ENCODE results near the gene EXOSC3.
A peak's percentile ranks its signal among the peaks of the same experiment; 100 is the strongest.
"Not testable (repeated sequence)": the region's sequence is repeated elsewhere in the genome, so short reads cannot be mapped to it uniquely, and the experiment has no call there.

Gene EXOSC3

DNA sequence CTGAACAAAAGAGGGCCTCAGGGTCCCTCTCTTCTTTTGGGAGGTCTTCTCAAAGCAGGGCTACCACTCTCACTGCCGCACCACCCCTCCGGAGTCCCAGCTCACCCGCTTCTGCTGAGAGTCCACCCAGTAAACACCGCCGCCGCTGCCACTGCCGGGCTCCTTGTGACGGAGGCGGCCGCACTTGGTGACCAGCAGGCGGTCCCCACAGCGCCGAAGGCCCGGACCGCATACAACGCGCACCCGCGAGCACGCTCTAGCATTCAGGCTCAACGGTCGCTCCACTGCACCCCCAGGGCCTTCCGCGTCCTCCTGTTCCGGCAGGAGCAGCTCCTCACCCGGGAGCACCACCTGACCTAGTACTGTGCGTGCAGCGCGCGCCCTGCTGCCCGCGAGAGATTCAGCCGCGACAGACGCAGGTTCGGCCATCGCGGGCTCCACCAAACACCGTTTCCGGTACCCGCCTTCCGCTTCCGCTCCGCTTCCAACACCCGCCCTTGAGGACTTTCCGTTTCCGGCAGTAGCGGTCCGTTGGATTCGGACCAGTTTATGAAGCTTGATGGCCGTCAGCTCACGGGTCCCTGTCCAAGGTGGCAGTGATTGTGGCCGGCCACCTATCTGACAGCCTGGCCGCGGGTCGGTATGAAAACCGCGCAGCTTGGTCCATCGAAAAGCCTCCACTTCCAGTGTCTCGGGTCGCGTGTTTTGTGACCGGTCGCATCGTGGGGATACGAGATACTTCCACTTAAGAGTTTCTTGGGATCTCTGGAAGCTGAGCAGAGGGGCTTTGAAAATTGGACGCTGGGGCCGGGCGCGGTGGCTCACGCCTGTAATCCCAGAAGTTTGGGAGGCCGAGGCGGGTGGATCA is at the start of gene EXOSC3:
TSS of gene EXOSC3 (minus strand) at position 449 of the 868 bp plus-strand sequence. CDS start at position 429, 20 bp downstream.
- peak; percentile 78 for DNase-seq (ENCODE audit: low read depth)

DNA sequence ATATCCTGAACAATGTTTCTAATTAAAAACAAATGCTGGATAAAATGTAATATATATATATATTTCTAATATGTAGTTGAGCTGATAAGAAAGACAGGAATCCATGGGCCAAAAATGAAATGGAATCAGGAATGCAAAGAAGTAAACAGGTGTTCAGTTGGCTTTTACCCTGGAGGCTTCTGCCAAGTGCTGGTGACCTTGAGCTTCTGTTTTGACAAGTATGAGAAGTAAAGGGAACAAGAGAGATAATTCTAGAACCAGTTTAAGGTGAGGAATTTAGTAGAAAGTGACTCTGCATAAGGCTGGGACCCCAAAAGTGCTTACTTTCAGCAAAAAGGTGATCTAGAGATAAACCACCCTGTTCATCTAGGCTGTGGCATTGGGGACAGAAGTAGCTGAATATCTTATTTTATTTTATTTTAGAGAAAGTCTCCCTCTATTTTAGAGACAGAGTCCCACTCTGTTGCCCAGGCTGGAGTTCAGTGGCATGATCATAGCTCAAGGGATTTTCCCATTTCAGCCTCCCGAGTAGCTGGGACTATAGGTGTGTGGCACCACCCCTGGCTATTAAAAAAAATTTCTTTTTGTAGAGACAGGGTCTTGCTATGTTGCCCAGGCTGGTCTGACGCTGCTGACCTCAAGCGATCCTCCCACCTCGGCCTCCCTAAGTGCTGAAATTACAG is 42.8 kb upstream of the EXOSC3 start:
- no peak for DNase-seq (ENCODE audit: low read depth)

DNA sequence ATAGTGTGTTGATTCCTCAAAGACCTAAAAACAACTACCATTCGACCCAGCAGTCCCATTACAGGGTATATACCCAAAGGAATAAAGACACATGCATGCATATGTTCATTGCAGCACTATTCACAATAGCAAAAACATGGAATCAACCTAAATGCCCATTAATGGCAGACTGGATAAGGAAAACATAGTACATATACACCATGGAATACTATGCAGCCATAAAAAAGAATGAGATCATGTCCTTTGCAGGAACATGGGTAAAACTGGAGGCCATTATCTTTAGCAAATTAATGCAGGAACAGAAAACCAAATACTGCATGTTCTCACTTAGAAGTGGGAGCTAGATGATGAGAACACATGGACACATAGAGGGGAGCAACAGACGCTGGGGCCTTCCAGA is 40.3 kb upstream of the EXOSC3 start:
- DNase-seq (ENCODE audit: low read depth), result not testable (repeated sequence)

DNA sequence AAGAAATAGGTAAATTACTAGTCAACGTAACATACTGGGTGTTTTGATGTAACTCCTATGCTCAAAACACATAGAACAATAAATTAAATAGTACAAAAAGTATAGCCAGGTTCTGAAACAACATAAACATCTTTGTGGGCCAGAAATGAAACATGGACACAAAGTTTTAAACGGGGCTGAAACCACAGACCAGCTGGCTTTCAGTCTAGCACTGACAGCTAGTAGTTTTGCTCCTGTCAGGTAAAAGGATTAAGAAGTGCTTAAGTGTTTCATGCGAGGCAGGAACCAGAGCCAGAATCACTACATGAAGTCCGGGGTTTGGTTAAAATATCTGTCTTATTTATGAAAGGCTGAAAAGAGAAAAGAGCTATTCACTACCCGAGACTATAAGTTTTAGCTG is 35.3 kb upstream of the EXOSC3 start:
- DNase-seq (ENCODE audit: low read depth), result no peak

DNA sequence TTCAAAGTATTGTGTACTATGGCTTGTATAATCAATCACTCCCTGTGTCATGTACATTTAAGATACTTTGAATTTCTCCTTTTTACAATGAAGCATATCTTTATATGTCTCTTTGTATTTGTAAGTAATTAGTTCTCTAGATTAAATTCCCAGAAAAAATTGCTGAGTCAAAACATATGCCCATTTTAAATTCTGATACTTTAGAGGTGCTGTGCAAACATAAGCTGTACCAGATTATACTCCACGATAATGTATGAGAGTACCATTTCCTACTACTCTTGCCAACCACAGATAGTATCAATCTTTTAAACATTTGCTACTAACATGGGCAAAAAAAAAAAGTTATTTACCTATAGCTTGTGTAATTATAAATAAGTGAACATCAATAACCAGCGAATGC is 34.0 kb upstream of the EXOSC3 start:
- no peak for DNase-seq (ENCODE audit: low read depth)

DNA sequence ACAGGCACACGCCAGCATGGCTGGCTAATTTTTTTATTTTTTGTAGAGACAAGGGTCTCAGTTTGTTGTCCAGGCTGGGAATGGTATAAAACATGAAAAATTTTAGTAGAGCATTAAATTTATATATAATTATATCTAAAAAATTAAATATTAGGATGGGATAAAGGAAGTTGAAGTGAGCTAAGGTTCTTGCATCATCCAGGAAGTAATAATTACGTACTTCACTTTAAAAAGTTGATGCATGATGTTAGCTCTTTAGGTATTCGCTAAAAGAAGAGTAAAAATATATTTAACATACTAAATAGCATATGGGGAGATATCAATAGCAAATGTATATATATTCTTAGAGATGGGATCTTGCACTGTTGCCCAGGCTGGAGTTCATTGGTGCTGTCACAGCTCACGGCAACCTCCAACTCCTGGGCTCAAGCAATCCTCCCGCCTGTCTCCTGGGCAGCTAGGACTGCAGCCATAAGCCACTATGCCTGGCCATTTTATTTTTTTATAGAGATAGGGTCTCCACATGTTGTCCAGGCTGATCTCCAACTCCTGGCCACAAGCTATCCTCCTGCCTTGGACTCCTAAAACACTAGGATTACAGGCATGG is 28.0 kb upstream of the EXOSC3 start:
- no peak for DNase-seq (ENCODE audit: low read depth)

DNA sequence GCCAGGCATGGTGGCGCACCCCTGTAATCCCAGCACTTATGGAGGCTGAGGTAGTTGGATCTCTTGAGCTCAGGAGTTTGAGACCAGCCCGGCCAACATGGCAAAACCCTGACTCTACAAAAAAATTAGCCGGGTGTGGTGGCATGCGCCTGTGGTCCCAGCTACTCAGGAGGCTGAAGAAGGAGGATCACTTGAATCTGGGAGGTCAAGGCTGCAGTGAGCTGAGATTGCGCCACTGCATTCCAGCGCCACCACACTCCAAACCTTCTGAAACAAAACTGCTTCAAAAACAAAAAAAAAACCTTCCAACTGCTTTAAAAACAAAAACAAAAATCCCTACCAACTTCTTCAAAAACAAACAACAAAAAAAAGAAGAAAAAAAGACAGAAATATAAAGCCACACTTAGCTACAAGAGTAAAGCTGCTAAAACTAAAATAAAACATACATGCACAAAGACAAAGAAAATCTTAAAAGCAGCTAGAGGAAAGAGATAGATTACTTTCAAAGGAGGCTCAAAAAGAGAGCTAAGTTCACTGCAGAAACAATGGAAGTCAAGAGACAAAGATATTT is 27.1 kb upstream of the EXOSC3 start:
- DNase-seq (ENCODE audit: low read depth), result no peak

DNA sequence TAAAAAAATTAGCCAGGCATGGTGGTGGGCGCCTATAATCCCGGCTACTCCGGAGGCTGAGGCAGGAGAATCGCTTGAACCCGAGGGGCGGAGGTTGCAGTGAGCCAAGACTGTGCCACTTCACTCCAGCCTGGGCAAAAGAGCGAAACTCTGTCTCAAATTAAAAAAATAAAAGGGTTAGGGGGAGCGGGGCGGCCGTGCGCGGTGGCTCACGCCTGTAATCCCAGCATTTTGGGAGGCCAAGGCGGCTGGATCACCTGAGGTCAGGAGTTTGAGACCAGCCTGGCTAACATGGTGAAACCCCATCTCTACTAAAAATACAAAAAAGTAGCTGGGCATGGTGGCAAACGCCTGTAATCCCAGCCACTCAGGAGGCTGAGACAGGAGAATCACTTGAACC is 24.8 kb upstream of the EXOSC3 start:
- not testable (repeated sequence) for DNase-seq (ENCODE audit: low read depth)

DNA sequence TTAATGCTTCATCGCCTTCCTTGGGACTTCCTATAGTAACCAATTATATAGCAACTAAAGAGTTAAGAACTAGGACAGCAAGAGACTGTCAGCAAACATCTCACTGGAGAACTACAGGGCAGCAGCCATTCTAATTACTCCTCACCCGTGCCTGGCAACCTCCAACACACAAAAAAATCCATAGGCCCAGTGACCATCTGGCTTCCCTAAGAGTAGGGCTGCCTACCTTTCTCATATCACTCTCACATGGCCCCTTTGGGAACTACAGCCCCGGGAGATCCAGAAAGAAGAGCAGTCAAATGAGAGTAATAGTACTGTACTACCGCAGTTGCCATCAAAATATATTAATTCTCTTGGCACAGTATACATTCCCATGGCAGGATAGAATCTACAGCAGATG is 21.4 kb upstream of the EXOSC3 start:
- no peak for DNase-seq (ENCODE audit: low read depth)

DNA sequence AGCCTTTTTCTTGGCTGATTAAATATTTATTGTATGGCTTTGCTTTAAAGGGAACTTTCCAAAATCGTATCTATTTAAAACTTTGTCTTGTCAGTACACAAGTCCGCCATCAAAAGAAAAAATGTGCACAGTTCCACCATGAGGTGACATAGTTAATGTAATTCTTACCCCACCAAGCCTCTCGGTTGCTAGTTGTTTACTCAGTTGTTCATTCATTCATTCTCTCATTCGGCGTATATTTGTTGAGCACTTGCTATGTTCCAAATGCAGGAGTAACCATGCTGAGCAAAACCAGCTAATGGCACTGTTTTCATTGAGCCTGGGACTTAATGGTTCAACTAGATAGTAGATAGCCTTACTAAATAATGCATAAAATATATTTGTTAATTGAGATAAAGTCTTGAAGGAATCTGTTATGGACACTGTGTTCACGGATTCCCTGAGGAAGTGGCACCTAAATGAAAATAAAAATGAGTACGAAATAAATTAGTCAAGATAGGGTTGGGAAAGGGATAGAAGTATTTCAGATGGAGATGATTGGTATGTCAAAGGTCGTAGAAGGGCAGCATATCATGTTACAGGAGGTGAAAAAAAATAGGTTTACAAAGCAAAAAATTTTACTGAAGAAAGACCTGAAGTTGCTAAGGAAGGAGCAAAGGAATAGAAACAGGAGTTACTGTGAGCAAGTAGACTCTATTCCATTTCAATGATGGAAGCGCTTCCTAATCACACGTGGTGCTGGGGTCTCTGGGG is 17.3 kb upstream of the EXOSC3 start:
- no peak for DNase-seq (ENCODE audit: low read depth)

DNA sequence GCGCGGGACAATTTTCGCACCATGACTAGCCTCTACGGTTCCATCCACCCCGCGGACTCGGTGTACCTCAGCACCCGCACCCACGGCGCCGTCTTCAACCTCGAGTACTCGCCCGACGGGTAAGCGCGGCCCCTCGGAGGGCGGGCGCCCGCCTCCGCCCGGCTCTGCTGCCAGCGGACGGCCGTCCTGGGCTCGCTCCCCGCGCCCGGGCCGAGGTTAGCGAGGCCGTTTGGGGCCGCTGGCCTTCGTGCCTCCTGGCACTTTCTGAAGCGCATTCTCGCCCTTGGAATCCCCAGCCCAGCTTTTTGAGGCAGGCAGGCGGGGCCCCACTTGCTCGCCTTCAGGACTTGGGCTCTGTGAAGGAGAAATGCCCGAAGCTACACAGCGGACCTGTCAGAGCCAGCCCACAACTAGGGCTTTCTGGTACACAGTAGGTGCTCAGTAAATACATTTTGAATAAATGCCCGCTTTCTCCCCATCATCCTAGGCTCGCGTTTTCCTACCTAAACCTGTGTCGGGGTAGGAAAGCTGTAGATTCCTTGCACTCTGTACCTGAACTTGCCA is 16.5 kb upstream of the EXOSC3 start:
- peak; percentile 18 for DNase-seq (ENCODE audit: low read depth)

DNA sequence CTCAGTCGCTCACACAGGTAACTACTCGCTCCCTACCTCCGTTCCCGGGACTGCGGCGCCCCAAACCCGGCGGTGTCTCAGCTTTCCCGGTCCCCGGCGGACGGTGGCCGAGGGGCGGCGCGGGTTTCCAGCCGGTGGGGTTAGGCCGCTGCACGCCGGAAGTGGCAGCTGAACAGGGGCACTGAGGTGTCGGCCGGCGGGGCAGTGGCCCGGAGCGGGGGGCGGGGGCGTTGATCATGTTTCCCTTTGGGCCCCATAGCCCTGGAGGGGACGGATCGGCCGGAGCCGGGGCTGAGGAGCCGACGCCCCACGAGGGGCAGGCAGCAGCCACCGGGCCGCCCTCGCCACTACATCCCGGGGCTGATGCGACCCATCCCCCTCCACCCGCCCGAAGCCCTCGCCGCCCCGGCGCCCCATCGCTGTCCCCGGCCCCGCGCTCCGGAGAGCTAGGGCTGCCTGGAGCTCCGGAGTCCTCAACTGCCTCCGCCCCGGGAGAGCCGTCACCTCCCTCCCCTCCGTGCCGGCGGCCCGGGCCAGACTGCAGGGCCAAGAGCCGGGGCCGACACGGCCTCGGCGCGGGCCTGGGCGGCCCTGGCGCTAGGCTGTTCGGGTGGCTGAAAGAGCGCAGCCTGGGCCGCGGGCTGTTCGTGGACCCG is 15.9 kb upstream of the EXOSC3 start, which contains the start of gene DCAF10:
TSS of gene DCAF10 (plus strand) at position 167 of the 656 bp plus-strand sequence. CDS start at position 237, 70 bp downstream.
- DNase-seq (ENCODE audit: low read depth), result peak; percentile 84

DNA sequence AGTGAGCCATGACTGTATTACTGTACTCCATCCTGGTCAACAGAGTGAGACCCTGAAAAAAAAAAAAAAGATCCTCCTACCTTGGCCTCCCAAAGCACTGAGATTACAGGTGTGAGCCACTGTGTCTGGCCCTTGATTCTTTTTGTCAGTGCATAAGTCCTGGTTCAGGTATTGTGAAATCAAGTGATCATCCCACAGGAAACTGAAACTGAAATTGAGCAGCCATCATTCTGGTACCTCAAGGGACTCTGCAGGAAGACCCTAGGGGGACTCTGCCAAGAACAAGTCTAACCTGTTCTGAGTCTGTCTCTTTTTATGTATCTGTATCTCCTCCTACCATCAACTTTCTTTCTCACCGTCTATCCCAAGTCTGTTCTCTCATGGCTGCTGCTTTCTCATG is 13.8 kb upstream of the EXOSC3 start:
- DNase-seq (ENCODE audit: low read depth), result no peak

DNA sequence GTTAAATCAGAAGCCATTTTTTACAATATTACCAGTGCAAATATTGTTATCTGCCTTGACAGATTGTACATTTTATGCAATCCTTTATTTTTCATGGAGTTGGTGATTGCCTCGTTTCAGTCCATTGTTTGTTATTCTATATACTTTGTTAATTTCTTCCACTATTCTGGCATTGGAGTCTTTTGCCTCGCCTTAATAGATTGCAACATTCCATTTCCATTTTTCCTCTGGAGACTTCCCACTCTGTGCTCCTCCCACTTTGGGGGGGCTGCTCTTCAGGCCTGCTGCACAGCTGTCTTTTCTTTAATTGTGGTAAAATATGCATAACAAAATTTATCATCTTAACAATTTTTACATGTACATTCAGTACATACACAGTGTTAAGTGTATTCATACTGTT is 11.4 kb upstream of the EXOSC3 start:
- DNase-seq (ENCODE audit: low read depth), result no peak

DNA sequence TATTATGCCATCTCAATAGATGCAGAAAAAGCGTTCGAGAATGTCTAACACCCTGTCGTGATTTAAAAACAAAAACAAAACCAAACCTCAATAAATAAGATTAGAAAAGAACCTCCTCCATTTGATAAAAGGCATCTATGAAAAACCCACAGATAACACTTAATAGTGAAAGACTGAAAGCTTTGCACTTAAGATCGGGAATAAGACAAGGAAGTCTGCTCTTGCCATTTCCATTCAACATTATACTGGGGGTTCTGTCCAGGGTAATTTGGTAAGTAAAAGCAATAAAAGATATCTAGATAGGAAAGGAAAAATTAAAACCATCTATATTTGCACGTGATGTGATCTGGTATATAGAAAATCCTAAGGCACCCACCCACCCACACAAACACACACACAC is 7.3 kb upstream of the EXOSC3 start:
- DNase-seq (ENCODE audit: low read depth), result no peak

DNA sequence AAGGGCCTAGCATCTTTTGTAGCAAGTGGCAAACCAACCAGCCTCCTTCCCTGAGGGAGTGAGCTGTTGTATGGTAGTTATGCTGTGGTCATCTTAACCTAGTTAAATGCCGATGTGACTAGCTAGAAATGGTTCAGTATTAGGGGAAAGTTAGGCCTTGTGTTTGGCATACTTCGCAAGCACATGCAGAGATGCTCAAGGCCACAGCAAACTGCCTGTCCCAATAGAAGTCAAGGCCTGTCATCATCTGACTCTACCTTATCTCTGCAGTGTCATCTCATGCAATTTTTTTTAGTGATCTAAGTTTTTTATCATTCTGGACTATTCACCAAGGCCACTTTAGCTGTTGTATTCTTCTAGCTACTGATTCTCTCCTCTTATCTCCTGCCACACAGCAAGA is 5.2 kb upstream of the EXOSC3 start:
- DNase-seq (ENCODE audit: low read depth), result no peak

DNA sequence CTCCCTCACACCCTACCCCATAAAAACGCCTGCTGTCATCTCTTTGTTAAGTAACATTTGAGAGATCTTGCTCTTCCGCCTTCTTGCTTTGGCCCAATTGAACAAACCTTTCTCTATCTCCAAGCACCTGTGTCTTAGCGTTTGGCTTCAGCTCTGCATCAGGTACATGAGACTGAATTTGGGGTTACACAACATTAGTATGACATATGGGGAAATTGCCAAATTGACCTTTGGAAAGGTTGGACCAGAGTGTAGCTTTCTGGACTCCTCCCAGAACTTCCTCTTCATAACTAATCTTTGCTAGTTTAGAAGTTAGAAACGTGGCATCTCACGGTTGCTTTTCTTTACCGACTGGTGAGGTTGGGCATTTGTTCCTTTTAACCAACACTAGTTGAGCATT is 3.5 kb upstream of the EXOSC3 start:
- DNase-seq (ENCODE audit: low read depth), result no peak

DNA sequence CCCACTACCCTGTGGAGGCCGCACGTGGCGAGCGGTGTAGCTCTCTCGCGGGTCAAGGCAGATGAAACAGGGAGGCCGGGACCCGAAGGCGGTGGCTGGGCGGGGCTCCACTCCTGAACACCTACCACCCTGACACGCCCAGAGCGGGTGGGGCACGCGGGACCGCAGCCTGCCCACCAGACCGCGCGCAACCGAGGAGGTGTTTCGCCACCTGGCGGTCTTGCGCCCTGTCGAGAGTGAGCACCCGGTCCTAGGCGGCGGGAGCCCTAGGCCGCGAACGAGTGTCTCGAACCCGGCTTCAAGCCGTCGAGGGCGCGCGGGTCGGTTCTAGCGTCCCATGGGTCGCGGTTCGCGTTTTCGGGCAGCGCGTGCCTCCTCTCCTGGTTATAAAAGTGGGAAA is 2.2 kb upstream of the EXOSC3 start:
- DNase-seq (ENCODE audit: low read depth), result no peak

DNA sequence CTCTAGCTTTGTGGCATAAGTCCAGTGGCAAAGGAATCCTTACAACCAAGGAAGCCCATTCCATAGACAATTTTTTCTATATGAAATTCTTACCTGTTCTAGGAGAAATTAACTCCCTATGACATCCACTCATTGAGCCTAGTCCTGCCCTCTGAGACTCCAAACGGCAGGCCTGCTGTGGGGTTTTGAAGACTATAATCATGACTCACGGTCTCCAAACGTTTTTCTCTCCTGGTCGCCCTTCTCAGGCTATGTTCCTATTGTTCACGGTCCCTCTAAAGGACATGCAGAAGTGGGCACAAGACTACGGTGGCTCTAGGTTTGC is 611 bp downstream of the EXOSC3 start:
- DNase-seq (ENCODE audit: low read depth), result no peak

DNA sequence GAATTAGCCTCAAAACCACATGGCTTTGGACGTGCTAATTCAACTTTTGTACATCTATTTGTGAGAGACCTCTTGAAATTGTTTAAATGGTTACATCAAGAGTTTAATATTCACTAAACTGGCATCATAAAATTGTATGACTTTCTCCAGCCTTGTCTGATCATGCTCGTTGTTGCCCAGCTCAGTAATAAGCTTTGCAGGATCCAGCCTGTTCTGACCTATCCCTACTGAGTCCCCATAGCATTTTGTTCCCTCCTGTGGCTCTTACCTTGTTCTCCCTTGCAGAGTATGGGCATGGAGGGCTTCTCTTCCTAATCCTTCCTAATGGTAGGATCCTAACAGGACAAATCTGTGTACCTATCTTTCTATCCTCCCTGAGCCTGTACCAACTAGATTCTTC is 6.3 kb downstream of the EXOSC3 start:
- DNase-seq (ENCODE audit: low read depth), result no peak

DNA sequence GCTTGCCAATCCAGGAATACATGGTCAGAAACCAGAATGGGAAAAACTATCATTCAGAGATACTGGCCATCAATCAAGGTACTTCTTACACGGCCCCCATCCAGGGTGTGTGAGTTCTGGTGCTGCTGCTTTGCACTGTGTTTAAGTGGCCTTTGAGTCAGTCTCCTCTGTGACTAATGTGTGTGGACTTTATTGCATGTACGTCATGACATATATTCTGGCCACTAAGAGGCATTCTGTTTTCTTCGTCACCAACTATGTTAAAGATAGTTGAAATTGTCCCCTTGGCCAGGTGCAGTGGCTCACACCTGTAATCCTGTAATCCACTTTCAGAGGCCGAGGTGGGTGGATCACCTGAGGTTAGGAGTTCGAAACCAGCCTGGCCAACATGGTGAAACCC is 8.5 kb downstream of the EXOSC3 start:
- DNase-seq (ENCODE audit: low read depth), result no peak

All from stimulated activated CD8-positive, alpha-beta memory T cell treated with anti-CD3 and anti-CD28 coated beads, Interleukin-4, amount 100 ng/mL, for 24 hours (primary cell).